PFSK-1 (cell line): ENCODE data around the gene SENP1.

Source experiments
- FOXP2 ChIP-seq: optimal IDR thresholded peaks from 2 replicates; pipeline ENCODE3; 2011; ENCODE audit warnings: borderline replicate concordance, control low read depth, inconsistent platforms; ENCODE audit not compliant: insufficient read depth; ENCODE audit errors: extremely low read length, extremely low read depth
- POLR2AphosphoS5 ChIP-seq: IDR thresholded peaks from 2 replicates; pipeline ENCODE4 v1.6.1; 2012; ENCODE audit warnings: low read depth, mild to moderate bottlenecking, control low read depth, low read length, moderate library complexity
- SIN3A ChIP-seq: IDR thresholded peaks from 2 replicates; pipeline ENCODE4 v1.6.1; 2012; ENCODE audit warnings: mild to moderate bottlenecking, low read length, moderate library complexity, borderline replicate concordance; ENCODE audit not compliant: insufficient read depth
- TAF1 ChIP-seq: IDR thresholded peaks from 2 replicates; pipeline ENCODE4 v1.6.1; 2012; ENCODE audit warnings: low read length, control low read depth, borderline replicate concordance; ENCODE audit not compliant: insufficient read depth
- TF ChIP-seq, protein P1 (sequence below), 2 experiments: IDR thresholded peaks; 2 replicates each; pipeline versions ENCODE4 v1.6.1 to v1.8.0; 2011 to 2012; ENCODE audit warnings: low read depth in 2 of 2, low read length in 2 of 2, control low read depth in 1 of 2, inconsistent platforms in 1 of 2, mild to moderate bottlenecking in 1 of 2, moderate library complexity in 1 of 2; ENCODE audit not compliant: insufficient read depth in 1 of 2

SENP1 gene

DNA sequence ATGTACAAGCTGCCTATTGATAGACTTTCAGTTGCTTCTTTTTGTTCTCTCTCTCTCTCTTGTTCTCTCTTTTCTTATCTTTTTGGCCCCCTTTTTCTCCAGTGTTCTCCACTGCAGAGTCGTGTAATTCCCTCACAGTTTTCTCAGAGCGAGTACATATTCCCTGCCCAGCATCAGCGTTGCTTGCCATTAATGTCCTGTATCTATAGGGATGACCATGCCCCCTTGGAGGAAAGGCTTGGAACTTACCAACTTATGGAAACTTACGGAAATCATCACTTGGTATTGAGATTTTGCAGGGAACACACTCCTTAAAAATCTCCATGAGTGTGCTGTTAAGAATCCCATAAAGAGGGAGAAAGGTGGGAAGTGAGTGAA, 87.3 kb downstream of the SENP1 start:
- TF ChIP-seq POLR2AphosphoS5 (no peak), FOXP2 (no peak), TAF1 (no peak), SIN3A (no peak)
- TF ChIP-seq, protein P1, sequence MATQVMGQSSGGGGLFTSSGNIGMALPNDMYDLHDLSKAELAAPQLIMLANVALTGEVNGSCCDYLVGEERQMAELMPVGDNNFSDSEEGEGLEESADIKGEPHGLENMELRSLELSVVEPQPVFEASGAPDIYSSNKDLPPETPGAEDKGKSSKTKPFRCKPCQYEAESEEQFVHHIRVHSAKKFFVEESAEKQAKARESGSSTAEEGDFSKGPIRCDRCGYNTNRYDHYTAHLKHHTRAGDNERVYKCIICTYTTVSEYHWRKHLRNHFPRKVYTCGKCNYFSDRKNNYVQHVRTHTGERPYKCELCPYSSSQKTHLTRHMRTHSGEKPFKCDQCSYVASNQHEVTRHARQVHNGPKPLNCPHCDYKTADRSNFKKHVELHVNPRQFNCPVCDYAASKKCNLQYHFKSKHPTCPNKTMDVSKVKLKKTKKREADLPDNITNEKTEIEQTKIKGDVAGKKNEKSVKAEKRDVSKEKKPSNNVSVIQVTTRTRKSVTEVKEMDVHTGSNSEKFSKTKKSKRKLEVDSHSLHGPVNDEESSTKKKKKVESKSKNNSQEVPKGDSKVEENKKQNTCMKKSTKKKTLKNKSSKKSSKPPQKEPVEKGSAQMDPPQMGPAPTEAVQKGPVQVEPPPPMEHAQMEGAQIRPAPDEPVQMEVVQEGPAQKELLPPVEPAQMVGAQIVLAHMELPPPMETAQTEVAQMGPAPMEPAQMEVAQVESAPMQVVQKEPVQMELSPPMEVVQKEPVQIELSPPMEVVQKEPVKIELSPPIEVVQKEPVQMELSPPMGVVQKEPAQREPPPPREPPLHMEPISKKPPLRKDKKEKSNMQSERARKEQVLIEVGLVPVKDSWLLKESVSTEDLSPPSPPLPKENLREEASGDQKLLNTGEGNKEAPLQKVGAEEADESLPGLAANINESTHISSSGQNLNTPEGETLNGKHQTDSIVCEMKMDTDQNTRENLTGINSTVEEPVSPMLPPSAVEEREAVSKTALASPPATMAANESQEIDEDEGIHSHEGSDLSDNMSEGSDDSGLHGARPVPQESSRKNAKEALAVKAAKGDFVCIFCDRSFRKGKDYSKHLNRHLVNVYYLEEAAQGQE (IDR thresholded peaks at IDR 0.05; ENCODE audit: insufficient read depth in 1 of 2, low read depth in 2 of 2, low read length in 2 of 2) = no peak

DNA sequence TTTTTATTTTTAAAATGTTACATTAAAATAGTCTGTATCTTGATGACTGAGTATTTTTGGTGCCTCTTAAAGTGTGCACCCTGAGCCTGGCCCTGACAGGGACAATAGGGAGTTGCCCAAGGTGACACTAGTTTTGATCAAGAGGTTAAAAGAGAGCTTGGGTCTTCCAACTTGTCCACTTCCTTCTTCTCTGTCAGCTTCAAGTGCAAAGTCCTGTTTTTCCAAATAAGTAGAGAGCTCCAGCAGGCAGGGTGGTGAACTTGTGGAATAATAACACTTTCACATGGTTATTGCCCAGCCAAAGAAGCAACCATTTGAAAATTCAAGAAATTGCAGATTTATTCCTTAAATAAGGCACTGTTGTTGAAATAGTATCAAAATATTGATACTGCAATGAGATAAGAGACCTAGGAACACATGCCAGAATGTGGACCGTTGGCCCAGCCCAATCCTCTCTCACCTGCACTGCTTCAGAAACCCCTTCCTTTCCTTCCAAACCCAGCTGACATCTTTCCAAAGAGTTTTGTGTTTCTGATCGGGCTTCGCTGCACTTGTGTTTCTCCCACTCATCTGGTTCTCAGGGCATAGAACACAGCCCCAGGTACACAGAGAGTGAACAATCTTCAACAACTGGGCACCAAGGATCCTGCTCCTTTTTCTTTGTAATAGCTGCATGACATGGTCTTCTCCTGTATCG, 87.8 kb downstream of the SENP1 start:
- TF ChIP-seq SIN3A = no peak
- TF ChIP-seq POLR2AphosphoS5 = no peak
- no peak for TF ChIP-seq FOXP2
- TF ChIP-seq TAF1 = no peak
- TF ChIP-seq, protein P1 (IDR thresholded peaks at IDR 0.05; ENCODE audit: insufficient read depth in 1 of 2, low read depth in 2 of 2, low read length in 2 of 2) = no peak

DNA sequence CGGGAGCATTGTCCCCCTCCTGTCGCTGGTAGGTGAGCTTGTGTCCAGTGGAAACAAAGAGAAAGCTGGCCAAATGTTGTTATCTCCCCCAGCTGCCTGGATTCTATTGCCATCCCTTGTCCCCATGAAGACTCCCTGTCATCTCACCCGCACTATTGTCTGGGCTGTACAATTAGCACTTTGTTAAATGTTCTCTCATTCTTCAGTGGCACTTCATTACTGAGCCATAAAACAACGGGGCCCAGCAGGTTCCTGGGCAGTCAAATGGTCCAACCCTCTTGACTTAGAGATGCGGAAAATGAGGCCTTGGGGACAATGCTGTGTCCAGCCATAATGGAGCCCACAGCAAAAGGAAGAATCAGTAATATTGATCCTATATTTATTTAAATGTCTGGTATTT, 88.4 kb downstream of the SENP1 start:
- TF ChIP-seq FOXP2 (no peak), TAF1 (no peak), SIN3A (no peak), POLR2AphosphoS5 (no peak)
- TF ChIP-seq, protein P1 (IDR thresholded peaks at IDR 0.05; ENCODE audit: insufficient read depth in 1 of 2, low read depth in 2 of 2, low read length in 2 of 2) = no peak

DNA sequence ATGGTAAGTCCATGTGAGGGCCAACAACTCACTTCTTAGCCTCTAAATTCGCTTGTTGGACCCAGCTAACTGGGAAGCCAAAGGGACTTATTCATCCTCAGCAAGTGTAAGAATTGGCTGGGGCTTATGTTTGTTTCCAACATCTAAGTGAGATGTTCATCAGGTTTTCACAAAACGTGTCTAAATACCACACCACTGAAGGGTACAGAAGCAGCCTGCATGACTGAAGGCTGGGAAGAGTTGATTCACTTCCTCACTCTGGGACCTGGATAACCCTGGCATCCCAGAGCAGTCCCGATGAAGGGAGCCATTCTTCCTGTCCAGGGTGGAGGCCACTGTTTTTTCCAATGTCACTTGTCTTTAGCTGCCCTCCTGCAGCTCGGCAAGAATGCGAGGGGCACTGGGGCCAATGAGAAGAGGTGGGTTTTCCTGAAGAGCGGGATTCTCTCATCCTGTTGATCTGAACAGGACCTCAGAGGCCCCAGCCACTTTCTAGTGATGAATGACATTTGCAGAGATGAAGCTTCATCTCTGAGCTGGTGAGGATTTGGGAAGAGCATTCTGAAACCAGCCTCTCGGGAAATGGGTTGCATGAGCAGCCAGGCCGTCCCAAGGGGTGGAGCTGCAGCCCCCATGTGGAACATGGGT, 89.4 kb downstream of the SENP1 start:
- TF ChIP-seq POLR2AphosphoS5 (no peak), TAF1 (no peak), FOXP2 (no peak), SIN3A (no peak)
- TF ChIP-seq, protein P1 (IDR thresholded peaks at IDR 0.05; ENCODE audit: insufficient read depth in 1 of 2, low read depth in 2 of 2, low read length in 2 of 2) = no peak
